GM23338 (cell line): Measurements from ENCODE around the gene RAB31. TPM values are rescaled to one million over a fixed set of nuclear protein-coding genes. Genes with fewer than 3 reads are reported as not detected.

Experiments used
- ATAC-seq: fragments of 200-7000 bp; cut with Tn5 transposase; 3 replicates; pipeline ENCODE4 v1.9.1; 2020
- DNase-seq: peaks from one replicate; pipeline ENCODE4 v3.0.0-alpha.2; 2015; ENCODE audit warnings: low spot score
- H2AFZ ChIP-seq: fragments of 200-600 bp; sonication (generic); 2 replicates; pipeline ENCODE4 v1.8.0; 2016; ENCODE audit warnings: antibody characterized with exemption, mild to moderate bottlenecking, moderate library complexity
- H3F3A ChIP-seq: fragments of 200-600 bp; sonication (generic); replicated peaks from 2 replicates; pipeline ENCODE4 v1.8.0; 2017; ENCODE audit warnings: antibody characterized with exemption, mixed run types, low read depth
- H3K27ac ChIP-seq: fragments of 200-600 bp; sonication (generic); 2 replicates; pipeline ENCODE4 v1.6.1; 2016; ENCODE audit warnings: low read depth
- H3K27me3 ChIP-seq: fragments of 200-600 bp; sonication (generic); 2 replicates; pipeline ENCODE4 v1.8.0; 2016; ENCODE audit warnings: mild to moderate bottlenecking, mixed run types, moderate library complexity; ENCODE audit not compliant: insufficient read depth
- H3K36me3 ChIP-seq: fragments of 200-600 bp; sonication (generic); 2 replicates; pipeline ENCODE4 v1.8.0; 2016; ENCODE audit warnings: mild to moderate bottlenecking; ENCODE audit not compliant: insufficient read depth
- H3K4me1 ChIP-seq: fragments of 200-600 bp; sonication (generic); 2 replicates; pipeline ENCODE4 v1.8.0; 2016; ENCODE audit warnings: mild to moderate bottlenecking, moderate library complexity; ENCODE audit not compliant: insufficient read depth
- H3K4me2 ChIP-seq: fragments of 200-600 bp; sonication (generic); 2 replicates; pipeline ENCODE4 v1.7.1; 2017; ENCODE audit warnings: mixed run types
- H3K4me3 ChIP-seq: fragments of 200-600 bp; sonication (generic); 2 replicates; pipeline ENCODE4 v1.6.1; 2016; ENCODE audit warnings: mixed run types
- H3K79me2 ChIP-seq: fragments of 200-600 bp; sonication (generic); replicated peaks from 2 replicates; pipeline ENCODE4 v1.8.0; 2017; ENCODE audit warnings: mild to moderate bottlenecking; ENCODE audit not compliant: insufficient read depth
- H3K9me2 ChIP-seq: fragments of 200-600 bp; sonication (generic); 2 replicates; pipeline ENCODE4 v1.8.0; 2017; ENCODE audit not compliant: insufficient read depth
- H4K20me1 ChIP-seq: fragments of 200-600 bp; sonication (generic); replicated peaks from 2 replicates; pipeline ENCODE4 v1.8.0; 2017; ENCODE audit warnings: mild to moderate bottlenecking; ENCODE audit not compliant: insufficient read depth
- H3K27ac Mint-ChIP-seq: 2 replicates; pipeline ENCODE4 v1.8.0; 2020; ENCODE audit warnings: inconsistent platforms, mild to moderate bottlenecking, moderate library complexity, mixed read lengths
- H3K27me3 Mint-ChIP-seq: 3 replicates; pipeline ENCODE4 v1.8.0; 2022; ENCODE audit warnings: low read depth, mild to moderate bottlenecking, moderate library complexity, mixed read lengths, inconsistent platforms; ENCODE audit not compliant: insufficient read depth, poor library complexity
- H3K36me3 Mint-ChIP-seq: 3 replicates; pipeline ENCODE4 v1.8.0; 2021; ENCODE audit warnings: low read depth, mild to moderate bottlenecking, inconsistent platforms, moderate library complexity, mixed read lengths
- H3K4me1 Mint-ChIP-seq: 3 replicates; pipeline ENCODE4 v1.8.0; 2020; ENCODE audit warnings: mild to moderate bottlenecking, inconsistent platforms, mixed read lengths
- H3K4me3 Mint-ChIP-seq: 3 replicates; pipeline ENCODE4 v1.8.0; 2021; ENCODE audit warnings: moderate library complexity, mild to moderate bottlenecking, inconsistent platforms, mixed read lengths
- H3K9me3 Mint-ChIP-seq: 3 replicates; pipeline ENCODE4 v1.8.0; 2020; ENCODE audit warnings: moderate library complexity, mild to moderate bottlenecking, inconsistent platforms, mixed read lengths
- CREB1 ChIP-seq: fragments of 250-450 bp; sonication (Bioruptor Pico); IDR thresholded peaks from 2 replicates; pipeline ENCODE4 v1.5.0; 2020; ENCODE audit warnings: low read depth, mild to moderate bottlenecking, moderate library complexity
- EZH2 ChIP-seq: fragments of 200-600 bp; sonication (generic); IDR thresholded peaks from one replicate; pipeline ENCODE4 v1.8.0; 2017; ENCODE audit warnings: antibody characterized with exemption, mild to moderate bottlenecking, low read depth; ENCODE audit not compliant: unreplicated experiment
- JUNB ChIP-seq: IDR thresholded peaks from one replicate; pipeline ENCODE4 v1.6.1; 2016; ENCODE audit warnings: antibody characterized with exemption; ENCODE audit not compliant: unreplicated experiment
- NANOG ChIP-seq: IDR thresholded peaks from 2 replicates; pipeline ENCODE4 v1.6.1; 2016; ENCODE audit warnings: antibody characterized with exemption, borderline replicate concordance
- POLR2AphosphoS5 ChIP-seq: IDR thresholded peaks from 2 replicates; pipeline ENCODE4 v1.6.1; 2016; ENCODE audit warnings: antibody characterized with exemption, low read depth
- STAT1 ChIP-seq: IDR thresholded peaks from one replicate; pipeline ENCODE4 v1.6.1; 2016; ENCODE audit warnings: antibody characterized with exemption; ENCODE audit not compliant: unreplicated experiment
- ZNF331 ChIP-seq: fragments of 250-450 bp; sonication (Bioruptor Pico); IDR thresholded peaks from 2 replicates; pipeline ENCODE4 v1.5.0; 2020; ENCODE audit warnings: low read depth, mild to moderate bottlenecking, moderate library complexity
- polyA plus RNA-seq: library from polyadenylated mRNA; unstranded; fragments of >200 nt; fragmentation: Nextera tagmentation; extraction: Ambion mirVana; gene quantifications from 2 replicates; pipeline ENCODE4 v1.2.1, GENCODE V29; 2016
- total RNA-seq: library from RNA; depleted of rRNA; stranded (reverse); fragments of >200 nt; shearing (Covaris generic); gene quantifications from 2 replicates; pipeline ENCODE4 v1.2.3, GENCODE V29; 2014
- TF ChIP-seq, protein P1 (sequence below): IDR thresholded peaks from 2 replicates; pipeline ENCODE4 v1.6.1; 2016; ENCODE audit warnings: antibody characterized with exemption
- TF ChIP-seq, protein P2 (sequence below), 2 experiments: fragments of 200-600 bp in 1 of 2; sonication (generic) in 1 of 2; conservative IDR thresholded peaks; 2 replicates each; pipeline versions ENCODE4 v1.5.1 to v1.6.1; 2016 to 2017; ENCODE audit warnings: antibody characterized with exemption in 2 of 2, low read depth in 2 of 2, mild to moderate bottlenecking in 2 of 2, moderate library complexity in 1 of 2
- TF ChIP-seq, protein P3 (sequence below): IDR thresholded peaks from one replicate; pipeline ENCODE4 v1.6.1; 2018; ENCODE audit warnings: antibody characterized with exemption; ENCODE audit not compliant: unreplicated experiment

Gene RAB31
- total and polyA plus RNA-seq, 2 experiments from 2014 or later: 33.8 to 46.1 TPM

DNA sequence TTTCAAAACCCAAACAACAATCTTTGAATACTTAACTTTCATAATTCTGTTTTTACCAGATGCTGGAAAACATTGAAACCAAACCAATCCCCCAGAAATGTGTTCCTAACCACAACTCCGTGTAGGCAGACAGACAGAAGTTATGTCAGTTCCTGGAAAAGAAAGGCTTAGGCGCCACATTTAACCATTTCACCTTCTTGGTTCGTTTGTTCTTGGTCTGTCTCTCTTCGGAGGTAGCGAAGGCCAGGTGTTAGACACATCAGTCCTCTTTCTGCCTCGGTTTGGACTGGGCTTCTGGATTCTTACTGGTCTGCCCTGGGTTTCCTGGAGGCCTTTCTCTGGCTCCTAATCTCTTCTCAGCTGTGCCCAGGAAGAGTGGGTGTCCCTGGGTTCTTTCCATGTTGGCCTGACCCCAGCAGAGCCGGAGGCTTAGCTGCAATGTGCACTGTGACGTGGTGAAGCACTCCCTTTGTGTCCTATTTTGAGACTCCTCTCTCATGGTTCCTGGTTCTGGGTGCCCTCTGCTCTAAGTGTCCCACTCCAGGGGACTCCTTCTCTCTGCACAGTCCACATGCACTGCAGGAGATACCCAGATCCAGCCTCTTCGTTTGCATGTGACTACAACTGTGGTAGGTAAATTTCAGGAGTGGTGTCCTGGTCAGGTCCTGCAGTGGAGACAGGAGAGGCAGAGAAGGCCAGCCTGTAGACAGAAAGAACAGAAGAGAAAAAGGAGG is 23.1 kb upstream of the RAB31 start (continued):
- TF ChIP-seq EZH2 (no peak), POLR2AphosphoS5 (no peak), JUNB (no peak), NANOG (no peak), STAT1 (no peak), CREB1 (no peak)
- TF ChIP-seq, protein P1, sequence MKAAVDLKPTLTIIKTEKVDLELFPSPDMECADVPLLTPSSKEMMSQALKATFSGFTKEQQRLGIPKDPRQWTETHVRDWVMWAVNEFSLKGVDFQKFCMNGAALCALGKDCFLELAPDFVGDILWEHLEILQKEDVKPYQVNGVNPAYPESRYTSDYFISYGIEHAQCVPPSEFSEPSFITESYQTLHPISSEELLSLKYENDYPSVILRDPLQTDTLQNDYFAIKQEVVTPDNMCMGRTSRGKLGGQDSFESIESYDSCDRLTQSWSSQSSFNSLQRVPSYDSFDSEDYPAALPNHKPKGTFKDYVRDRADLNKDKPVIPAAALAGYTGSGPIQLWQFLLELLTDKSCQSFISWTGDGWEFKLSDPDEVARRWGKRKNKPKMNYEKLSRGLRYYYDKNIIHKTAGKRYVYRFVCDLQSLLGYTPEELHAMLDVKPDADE: no peak
- TF ChIP-seq, protein P2, sequence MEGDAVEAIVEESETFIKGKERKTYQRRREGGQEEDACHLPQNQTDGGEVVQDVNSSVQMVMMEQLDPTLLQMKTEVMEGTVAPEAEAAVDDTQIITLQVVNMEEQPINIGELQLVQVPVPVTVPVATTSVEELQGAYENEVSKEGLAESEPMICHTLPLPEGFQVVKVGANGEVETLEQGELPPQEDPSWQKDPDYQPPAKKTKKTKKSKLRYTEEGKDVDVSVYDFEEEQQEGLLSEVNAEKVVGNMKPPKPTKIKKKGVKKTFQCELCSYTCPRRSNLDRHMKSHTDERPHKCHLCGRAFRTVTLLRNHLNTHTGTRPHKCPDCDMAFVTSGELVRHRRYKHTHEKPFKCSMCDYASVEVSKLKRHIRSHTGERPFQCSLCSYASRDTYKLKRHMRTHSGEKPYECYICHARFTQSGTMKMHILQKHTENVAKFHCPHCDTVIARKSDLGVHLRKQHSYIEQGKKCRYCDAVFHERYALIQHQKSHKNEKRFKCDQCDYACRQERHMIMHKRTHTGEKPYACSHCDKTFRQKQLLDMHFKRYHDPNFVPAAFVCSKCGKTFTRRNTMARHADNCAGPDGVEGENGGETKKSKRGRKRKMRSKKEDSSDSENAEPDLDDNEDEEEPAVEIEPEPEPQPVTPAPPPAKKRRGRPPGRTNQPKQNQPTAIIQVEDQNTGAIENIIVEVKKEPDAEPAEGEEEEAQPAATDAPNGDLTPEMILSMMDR (conservative IDR thresholded peaks at IDR 0.05; ENCODE audit: low read depth in 2 of 2): no peak

DNA sequence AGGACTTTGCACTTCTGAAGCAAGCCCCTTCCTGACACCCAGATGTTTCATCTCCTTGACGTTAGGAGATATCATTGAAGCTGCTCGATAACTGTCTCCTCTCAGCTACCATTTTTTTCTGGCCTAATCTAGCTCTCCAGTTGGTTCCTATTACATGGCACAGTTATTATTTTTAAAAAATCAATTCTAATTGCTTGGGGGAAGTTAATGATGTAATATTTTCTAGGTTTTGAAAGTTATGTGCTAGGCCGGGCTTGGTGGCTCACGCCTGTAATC is 22.5 kb upstream of the RAB31 start:
- Histone ChIP-seq H3K79me2 (no peaks in the 10 kb centered on the region), H3K4me1 (peaks cover 8% of the 10 kb centered on the region; the same call in 1 of the 2 replicates), H3K27me3 (no peaks in the 10 kb centered on the region), H3K9me2 (no peaks in the 10 kb centered on the region), H3F3A (no peaks in the 10 kb centered on the region), H3K36me3 (no peaks in the 10 kb centered on the region), H3K27ac (no peak overlapping the region), H3K4me2 (no peak overlapping the region), H4K20me1 (no peaks in the 10 kb centered on the region), H2AFZ (no peak overlapping the region), H3K4me3 (no peak overlapping the region)
- Mint-ChIP-seq H3K9me3 (peaks cover 2% of the 10 kb centered on the region; the same call in 2 of the 3 replicates), H3K36me3 (no peaks in the 10 kb centered on the region), H3K27me3 (peaks cover 3% of the 10 kb centered on the region), H3K27ac (no peak overlapping the region), H3K4me1 (peaks cover 17% of the 10 kb centered on the region), H3K4me3 (no peak overlapping the region)
- DNase-seq (no peak), ATAC-seq (no peak)
- TF ChIP-seq EZH2 (no peak), JUNB (no peak), POLR2AphosphoS5 (no peak), NANOG (no peak), ZNF331 (CRISPR knock-in tag) (no peak)
- TF ChIP-seq, protein P1: no peak
- TF ChIP-seq, protein P3, sequence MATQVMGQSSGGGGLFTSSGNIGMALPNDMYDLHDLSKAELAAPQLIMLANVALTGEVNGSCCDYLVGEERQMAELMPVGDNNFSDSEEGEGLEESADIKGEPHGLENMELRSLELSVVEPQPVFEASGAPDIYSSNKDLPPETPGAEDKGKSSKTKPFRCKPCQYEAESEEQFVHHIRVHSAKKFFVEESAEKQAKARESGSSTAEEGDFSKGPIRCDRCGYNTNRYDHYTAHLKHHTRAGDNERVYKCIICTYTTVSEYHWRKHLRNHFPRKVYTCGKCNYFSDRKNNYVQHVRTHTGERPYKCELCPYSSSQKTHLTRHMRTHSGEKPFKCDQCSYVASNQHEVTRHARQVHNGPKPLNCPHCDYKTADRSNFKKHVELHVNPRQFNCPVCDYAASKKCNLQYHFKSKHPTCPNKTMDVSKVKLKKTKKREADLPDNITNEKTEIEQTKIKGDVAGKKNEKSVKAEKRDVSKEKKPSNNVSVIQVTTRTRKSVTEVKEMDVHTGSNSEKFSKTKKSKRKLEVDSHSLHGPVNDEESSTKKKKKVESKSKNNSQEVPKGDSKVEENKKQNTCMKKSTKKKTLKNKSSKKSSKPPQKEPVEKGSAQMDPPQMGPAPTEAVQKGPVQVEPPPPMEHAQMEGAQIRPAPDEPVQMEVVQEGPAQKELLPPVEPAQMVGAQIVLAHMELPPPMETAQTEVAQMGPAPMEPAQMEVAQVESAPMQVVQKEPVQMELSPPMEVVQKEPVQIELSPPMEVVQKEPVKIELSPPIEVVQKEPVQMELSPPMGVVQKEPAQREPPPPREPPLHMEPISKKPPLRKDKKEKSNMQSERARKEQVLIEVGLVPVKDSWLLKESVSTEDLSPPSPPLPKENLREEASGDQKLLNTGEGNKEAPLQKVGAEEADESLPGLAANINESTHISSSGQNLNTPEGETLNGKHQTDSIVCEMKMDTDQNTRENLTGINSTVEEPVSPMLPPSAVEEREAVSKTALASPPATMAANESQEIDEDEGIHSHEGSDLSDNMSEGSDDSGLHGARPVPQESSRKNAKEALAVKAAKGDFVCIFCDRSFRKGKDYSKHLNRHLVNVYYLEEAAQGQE: no peak
- TF ChIP-seq, protein P2 (conservative IDR thresholded peaks at IDR 0.05; ENCODE audit: low read depth in 2 of 2): no peak
